Testis (tissue), 3 donors: ENCODE measurements around the gene P2RX6. TPM values are rescaled to one million over a fixed set of nuclear protein-coding genes. Genes with fewer than 3 reads are reported as not detected.
A peak's percentile ranks its signal among the peaks of the same experiment; 100 is the strongest.

ENCODE experiments used
- DNase-seq: peaks from one replicate; pipeline ENCODE4 v3.0.0-alpha.2; 2019
- H3K27ac ChIP-seq, 2 donors: fragments of 200-600 bp; sonication (generic); one replicate each; pipeline ENCODE4 v1.5.1; 2019
- H3K27me3 ChIP-seq: fragments of 200-600 bp; sonication (generic); one replicate; pipeline ENCODE4 v1.5.1; 2019
- H3K36me3 ChIP-seq: fragments of 200-600 bp; sonication (generic); one replicate; pipeline ENCODE4 v1.5.1; 2017; ENCODE audit warnings: low read depth; ENCODE audit errors: missing control alignments
- H3K4me1 ChIP-seq: fragments of 200-600 bp; sonication (generic); one replicate; pipeline ENCODE4 v1.5.1; 2019
- H3K4me3 ChIP-seq, 2 donors: fragments of 200-600 bp; sonication (generic); one replicate each; pipeline ENCODE4 v1.5.1; 2017 to 2019
- H3K9me3 ChIP-seq: fragments of 200-600 bp; sonication (generic); one replicate; pipeline ENCODE4 v1.5.1; 2017
- CTCF ChIP-seq, 3 experiments: fragments of 450-650 bp in 2 of 3; fragments of 200-600 bp in 1 of 3; sonication (generic) in 1 of 3; IDR thresholded peaks; one replicate each; pipeline ENCODE4 v1.5.1; 2016 to 2019; ENCODE audit warnings: antibody characterized with exemption in 3 of 3, mild to moderate bottlenecking in 2 of 3, moderate library complexity in 1 of 3
- POLR2A ChIP-seq: fragments of 450-650 bp; IDR thresholded peaks from one replicate; pipeline ENCODE4 v1.6.1; 2017; ENCODE audit warnings: antibody characterized with exemption, mild to moderate bottlenecking, moderate library complexity
- WGBS, 2 donors: methylation state at CpG; one replicate each; pipeline ENCODE4 v1.1.5; 2018; 5-methylcytosine and 5-hydroxymethylcytosine counted together
- intact Hi-C: fragments of 100-400 bp; cut with DNase I; formaldehyde crosslinking; loops from one replicate; pipeline ENCODE4 v1.15.1; 2023; ENCODE audit warnings: low total_unique reads
- polyA plus RNA-seq: library from polyadenylated mRNA; stranded (reverse); fragments of 350-450 nt; fragmentation: Illumina TruSeq; extraction: RNeasy Lipid Tissue Mini Kit (QIAGEN cat#74804); gene quantifications from one replicate; pipeline ENCODE4 v1.2.3, GENCODE V29; 2014; ENCODE audit warnings: low read depth, low replicate concordance; ENCODE audit not compliant: insufficient read depth
- total RNA-seq, 2 donors: library from RNA; depleted of rRNA; stranded (reverse); fragments of >200 nt; gene quantifications; one replicate each; pipeline ENCODE4 v1.2.3, GENCODE V29; 2016

P2RX6 gene
- total and polyA plus RNA-seq, 3 donors from 2014 or later: 5.2 to 24.0 (median 7.0) TPM

GRCh38 chr22:20979940-20980453 lies 35.0 kb upstream of the P2RX6 start:
- TF ChIP-seq CTCF (IDR thresholded peaks at IDR 0.05): no peak
- no peak for TF ChIP-seq POLR2A
- Histone ChIP-seq H3K27ac (no peak overlapping the region), H3K36me3 (no peaks in the 10 kb centered on the region), H3K4me1 (peaks cover 21% of the 10 kb centered on the region), H3K9me3 (no peaks in the 10 kb centered on the region), H3K27me3 (no peaks in the 10 kb centered on the region), H3K4me3 (no peak overlapping the region)
- intact Hi-C loops: no loop called here
- no peak for DNase-seq
- WGBS, 2 donors: 35 to 60% methylated on average over 1 to 13 of the region's 13 CpGs

- DNase-seq: no peak
- H3K4me1 ChIP-seq: peaks cover 21% of the 10 kb centered on the region
- H3K4me3 ChIP-seq: no peak overlapping the region
- H3K9me3 ChIP-seq: no peaks in the 10 kb centered on the region
- intact Hi-C loops: no loop called here
- WGBS, 2 donors: 71 to 74% methylated on average over 4 of the region's 4 CpGs
- no peaks in the 10 kb centered on the region for H3K27me3 ChIP-seq
- H3K27ac ChIP-seq: no peak overlapping the region
- H3K36me3 ChIP-seq: no peaks in the 10 kb centered on the region
- no peak for TF ChIP-seq POLR2A
- TF ChIP-seq CTCF (IDR thresholded peaks at IDR 0.05): no peak
These were observed 34.4 kb upstream of the P2RX6 start for GRCh38 chr22:20980523-20980922.

GRCh38 chr22:20980938-20981722 lies 33.8 kb upstream of the P2RX6 start:
- Histone ChIP-seq H3K9me3 (no peaks in the 10 kb centered on the region), H3K27me3 (no peaks in the 10 kb centered on the region), H3K4me1 (peaks cover 21% of the 10 kb centered on the region), H3K4me3 (peak overlapping the region; percentile 69 to 86), H3K27ac (peak overlapping the region; percentile 75 to 95), H3K36me3 (no peaks in the 10 kb centered on the region)
- TF ChIP-seq POLR2A: no peak
- TF ChIP-seq CTCF (IDR thresholded peaks at IDR 0.05): no peak
- intact Hi-C loops: no loop called here
- DNase-seq: no peak
- 44 to 47% methylated on average over 10 of the region's 10 CpGs for WGBS, 2 donors

GRCh38 chr22:20981787-20982562 lies 33.0 kb upstream of the P2RX6 start, which contains the start of gene LZTR1:
TSS of gene LZTR1 (plus strand) at chr22:20982297. CDS start at chr22:20982372, 75 bp downstream.
- H3K27me3 ChIP-seq: no peaks in the 10 kb centered on the region
- peak; percentile 91 for DNase-seq
- no peaks in the 10 kb centered on the region for H3K9me3 ChIP-seq
- TF ChIP-seq CTCF (IDR thresholded peaks at IDR 0.05) (peak; percentile 54 to 73 (median 61)), POLR2A (peak; percentile 39)
- WGBS, 2 donors: 0% methylated on average over 46 to 81 of the region's 87 CpGs
- intact Hi-C loops: no loop called here
- H3K4me1 ChIP-seq: peaks cover 21% of the 10 kb centered on the region
- H3K27ac ChIP-seq: peak within 1 kb of the TSS; percentile 75 to 95
- no peaks in the 10 kb centered on the region for H3K36me3 ChIP-seq
- peak within 1 kb of the TSS; percentile 69 to 86 for H3K4me3 ChIP-seq
